ENCODE measurements around the gene TOE1. TPM values are rescaled to one million over a fixed set of nuclear protein-coding genes. Genes with fewer than 3 reads are reported as not detected.

Gene TOE1
- total RNA-seq, 2 donors from 2014 or later: 9.6 to 16.7 TPM

DNA sequence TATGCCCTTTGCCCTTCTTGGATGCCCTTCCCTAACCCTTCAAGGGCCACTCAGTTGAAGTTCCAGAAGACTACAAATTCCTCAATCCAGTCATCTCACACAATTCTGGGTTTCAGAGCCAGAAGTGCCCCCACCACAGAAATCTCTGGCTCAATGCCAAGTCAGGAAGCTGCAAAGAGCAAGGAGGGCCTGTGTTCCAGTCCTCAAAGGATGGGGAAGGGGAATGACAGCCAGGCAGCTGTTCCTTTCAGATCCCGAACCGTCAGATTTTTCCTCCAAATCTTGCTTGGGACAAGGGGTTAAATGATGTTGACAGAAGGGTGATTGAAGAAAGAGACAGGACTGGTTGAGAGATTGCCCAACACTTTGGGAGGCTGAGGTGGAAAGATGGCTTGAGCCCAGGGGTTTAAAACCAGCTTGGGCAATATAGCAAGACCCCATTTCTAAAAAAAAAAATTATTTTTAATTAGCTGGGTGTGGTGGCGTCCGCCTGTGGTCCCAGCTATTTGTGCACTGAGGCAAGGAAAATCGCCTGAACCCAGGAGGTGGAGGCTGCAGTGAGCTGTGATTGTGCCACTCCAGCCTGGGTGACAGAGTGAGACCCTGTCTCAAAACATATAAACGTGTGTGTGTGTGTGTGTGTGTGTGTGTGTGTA is 14.0 kb upstream of the TOE1 start:
- peak; percentile 46 for DNase-seq
- Histone ChIP-seq H3K9me3 (ENCODE audit: control insufficient read depth, low read length) (peaks cover 17% of the 10 kb centered on the region), H3K4me3 (ENCODE audit: low read length) (no peak overlapping the region), H3K27me3 (ENCODE audit: control insufficient read depth, insufficient read depth, low read length, poor library complexity, severe bottlenecking) (no peaks in the 10 kb centered on the region), H3K4me1 (ENCODE audit: control insufficient read depth, insufficient read depth, low read length) (no peaks in the 10 kb centered on the region), H3K9ac (ENCODE audit: extremely low read depth, low read length, poor library complexity, severe bottlenecking) (no peak overlapping the region), H3K36me3 (ENCODE audit: control insufficient read depth, insufficient read depth, low read length) (peaks cover 16% of the 10 kb centered on the region), H3K27ac (ENCODE audit: low read depth, low read length) (no peak overlapping the region)
- peaks cover 36% of the 10 kb centered on the region for H3K4me1 Mint-ChIP-seq
- H3K4me3 Mint-ChIP-seq: peak overlapping the region; percentile 64
- H3K36me3 Mint-ChIP-seq (ENCODE audit: low read depth): peaks cover 18% of the 10 kb centered on the region
- TF ChIP-seq, protein P1, sequence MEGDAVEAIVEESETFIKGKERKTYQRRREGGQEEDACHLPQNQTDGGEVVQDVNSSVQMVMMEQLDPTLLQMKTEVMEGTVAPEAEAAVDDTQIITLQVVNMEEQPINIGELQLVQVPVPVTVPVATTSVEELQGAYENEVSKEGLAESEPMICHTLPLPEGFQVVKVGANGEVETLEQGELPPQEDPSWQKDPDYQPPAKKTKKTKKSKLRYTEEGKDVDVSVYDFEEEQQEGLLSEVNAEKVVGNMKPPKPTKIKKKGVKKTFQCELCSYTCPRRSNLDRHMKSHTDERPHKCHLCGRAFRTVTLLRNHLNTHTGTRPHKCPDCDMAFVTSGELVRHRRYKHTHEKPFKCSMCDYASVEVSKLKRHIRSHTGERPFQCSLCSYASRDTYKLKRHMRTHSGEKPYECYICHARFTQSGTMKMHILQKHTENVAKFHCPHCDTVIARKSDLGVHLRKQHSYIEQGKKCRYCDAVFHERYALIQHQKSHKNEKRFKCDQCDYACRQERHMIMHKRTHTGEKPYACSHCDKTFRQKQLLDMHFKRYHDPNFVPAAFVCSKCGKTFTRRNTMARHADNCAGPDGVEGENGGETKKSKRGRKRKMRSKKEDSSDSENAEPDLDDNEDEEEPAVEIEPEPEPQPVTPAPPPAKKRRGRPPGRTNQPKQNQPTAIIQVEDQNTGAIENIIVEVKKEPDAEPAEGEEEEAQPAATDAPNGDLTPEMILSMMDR (conservative IDR thresholded peaks at IDR 0.05): no peak
- H3K27ac Mint-ChIP-seq: peak overlapping the region; percentile 94
- H3K9me3 Mint-ChIP-seq: peaks cover 16% of the 10 kb centered on the region
- WGBS, 2 experiments (ENCODE audit: insufficient coverage in 1 of 2, insufficient read length in 1 of 2): 83 to 92% methylated on average over 2 to 6 of the region's 6 CpGs
- no peaks in the 10 kb centered on the region for H3K27me3 Mint-ChIP-seq (ENCODE audit: insufficient read depth)

DNA sequence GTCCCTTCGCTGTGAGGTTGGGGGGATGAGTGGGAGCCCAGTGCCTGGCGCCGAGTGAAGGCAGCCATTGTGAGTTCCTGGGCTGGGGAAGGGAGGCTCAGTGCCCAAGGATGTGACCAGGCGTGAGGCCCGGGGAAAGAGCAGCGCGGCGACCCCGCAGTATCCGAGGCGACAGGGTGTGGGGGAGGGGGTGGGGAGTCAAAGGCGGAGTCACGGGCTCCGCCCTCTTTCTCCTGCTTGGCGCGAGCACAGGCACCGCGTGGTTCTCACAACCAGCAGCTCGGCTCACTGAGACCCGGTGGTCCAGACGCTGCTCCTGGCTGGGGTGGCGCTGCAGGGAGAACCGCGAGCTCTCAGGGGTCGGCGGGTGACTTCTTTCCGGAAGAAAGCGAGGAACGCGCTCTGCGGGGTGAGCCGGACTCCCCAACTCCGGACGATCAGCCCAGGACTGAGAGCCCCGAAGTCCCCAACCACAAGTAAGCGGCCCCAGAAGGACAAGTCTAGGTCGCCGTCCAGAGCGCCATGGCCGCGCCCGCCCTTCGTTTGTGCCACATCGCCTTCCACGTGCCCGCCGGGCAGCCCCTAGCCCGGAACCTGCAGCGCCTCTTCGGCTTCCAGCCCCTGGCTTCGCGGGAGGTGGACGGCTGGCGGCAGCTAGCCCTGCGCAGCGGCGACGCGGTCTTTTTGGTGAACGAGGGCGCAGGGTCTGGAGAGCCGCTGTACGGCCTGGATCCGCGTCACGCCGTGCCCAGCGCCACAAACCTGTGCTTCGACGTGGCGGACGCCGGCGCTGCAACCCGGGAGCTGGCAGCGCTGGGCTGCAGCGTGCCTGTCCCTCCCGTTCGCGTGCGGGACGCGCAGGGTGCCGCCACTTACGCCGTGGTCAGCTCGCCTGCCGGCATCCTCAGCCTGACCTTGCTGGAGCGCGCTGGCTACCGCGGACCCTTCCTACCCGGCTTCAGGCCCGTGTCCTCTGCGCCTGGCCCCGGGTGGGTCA is 13.0 kb upstream of the TOE1 start, which contains the start of gene HPDL:
HPDL (plus strand) TSS at position 269 of the 997 bp plus-strand sequence; CDS start at position 523, 254 bp downstream.
- H3K36me3 ChIP-seq (ENCODE audit: control insufficient read depth, insufficient read depth, low read length): peaks cover 19% of the 10 kb centered on the region
- H3K4me1 Mint-ChIP-seq: peaks cover 26% of the 10 kb centered on the region
- 90 to 97% methylated on average over 72 to 96 of the region's 96 CpGs for WGBS, 2 experiments (ENCODE audit: insufficient coverage in 1 of 2, insufficient read length in 1 of 2)
- no peaks in the 10 kb centered on the region for H3K4me1 ChIP-seq (ENCODE audit: control insufficient read depth, insufficient read depth, low read length)
- no peaks in the 10 kb centered on the region for H3K27me3 Mint-ChIP-seq (ENCODE audit: insufficient read depth)
- peak within 1 kb of the TSS; percentile 94 for H3K27ac Mint-ChIP-seq
- peaks cover 21% of the 10 kb centered on the region for H3K36me3 Mint-ChIP-seq (ENCODE audit: low read depth)
- no peak within 1 kb of the TSS for H3K4me3 ChIP-seq (ENCODE audit: low read length)
- TF ChIP-seq, protein P1 (conservative IDR thresholded peaks at IDR 0.05): peak; percentile 41
- H3K27ac ChIP-seq (ENCODE audit: low read depth, low read length): no peak within 1 kb of the TSS
- no peak within 1 kb of the TSS for H3K9ac ChIP-seq (ENCODE audit: extremely low read depth, low read length, poor library complexity, severe bottlenecking)
- peak; percentile 97 for DNase-seq
- H3K9me3 ChIP-seq (ENCODE audit: control insufficient read depth, low read length): peaks cover 17% of the 10 kb centered on the region
- H3K4me3 Mint-ChIP-seq: peak within 1 kb of the TSS; percentile 64
- H3K27me3 ChIP-seq (ENCODE audit: control insufficient read depth, insufficient read depth, low read length, poor library complexity, severe bottlenecking): no peaks in the 10 kb centered on the region
- H3K9me3 Mint-ChIP-seq: peaks cover 16% of the 10 kb centered on the region

GRCh38 chr1:45327644-45328515 is 12.1 kb upstream of the TOE1 start:
- 89 to 90% methylated on average over 15 to 19 of the region's 19 CpGs for WGBS, 2 experiments (ENCODE audit: insufficient coverage in 1 of 2, insufficient read length in 1 of 2)
- H3K4me1 Mint-ChIP-seq: peaks cover 18% of the 10 kb centered on the region
- H3K9me3 Mint-ChIP-seq: peaks cover 16% of the 10 kb centered on the region
- Histone ChIP-seq H3K9me3 (ENCODE audit: control insufficient read depth, low read length) (peaks cover 12% of the 10 kb centered on the region), H3K36me3 (ENCODE audit: control insufficient read depth, insufficient read depth, low read length) (peaks cover 28% of the 10 kb centered on the region), H3K4me3 (ENCODE audit: low read length) (no peak overlapping the region), H3K9ac (ENCODE audit: extremely low read depth, low read length, poor library complexity, severe bottlenecking) (no peak overlapping the region), H3K4me1 (ENCODE audit: control insufficient read depth, insufficient read depth, low read length) (no peaks in the 10 kb centered on the region), H3K27me3 (ENCODE audit: control insufficient read depth, insufficient read depth, low read length, poor library complexity, severe bottlenecking) (no peaks in the 10 kb centered on the region), H3K27ac (ENCODE audit: low read depth, low read length) (peak overlapping the region; percentile 32)
- TF ChIP-seq, protein P1 (conservative IDR thresholded peaks at IDR 0.05): no peak
- peaks cover 27% of the 10 kb centered on the region for H3K36me3 Mint-ChIP-seq (ENCODE audit: low read depth)
- H3K27me3 Mint-ChIP-seq (ENCODE audit: insufficient read depth): no peaks in the 10 kb centered on the region
- DNase-seq: peak; percentile 74
- peak overlapping the region; percentile 64 for H3K4me3 Mint-ChIP-seq
- peak overlapping the region; percentile 70 for H3K27ac Mint-ChIP-seq

All from endodermal cell (in vitro differentiated cells).